SK-N-MC (cell line): ENCODE measurements around the gene MTA1.

ENCODE experiments used
- EZH2 ChIP-seq: fragments of 200-600 bp; sonication (generic); IDR thresholded peaks from one replicate; pipeline ENCODE4 v1.6.1; 2017; ENCODE audit warnings: antibody characterized with exemption
- FOXP2 ChIP-seq: optimal IDR thresholded peaks from 2 replicates; pipeline ENCODE3; 2011; ENCODE audit warnings: mild to moderate bottlenecking, moderate library complexity; ENCODE audit not compliant: insufficient read depth; ENCODE audit errors: extremely low read length, control extremely low read depth
- POLR2AphosphoS5 ChIP-seq: IDR thresholded peaks from 2 replicates; pipeline ENCODE4 v1.6.1; 2012; ENCODE audit warnings: mild to moderate bottlenecking, low read depth, low read length, borderline replicate concordance

DNA sequence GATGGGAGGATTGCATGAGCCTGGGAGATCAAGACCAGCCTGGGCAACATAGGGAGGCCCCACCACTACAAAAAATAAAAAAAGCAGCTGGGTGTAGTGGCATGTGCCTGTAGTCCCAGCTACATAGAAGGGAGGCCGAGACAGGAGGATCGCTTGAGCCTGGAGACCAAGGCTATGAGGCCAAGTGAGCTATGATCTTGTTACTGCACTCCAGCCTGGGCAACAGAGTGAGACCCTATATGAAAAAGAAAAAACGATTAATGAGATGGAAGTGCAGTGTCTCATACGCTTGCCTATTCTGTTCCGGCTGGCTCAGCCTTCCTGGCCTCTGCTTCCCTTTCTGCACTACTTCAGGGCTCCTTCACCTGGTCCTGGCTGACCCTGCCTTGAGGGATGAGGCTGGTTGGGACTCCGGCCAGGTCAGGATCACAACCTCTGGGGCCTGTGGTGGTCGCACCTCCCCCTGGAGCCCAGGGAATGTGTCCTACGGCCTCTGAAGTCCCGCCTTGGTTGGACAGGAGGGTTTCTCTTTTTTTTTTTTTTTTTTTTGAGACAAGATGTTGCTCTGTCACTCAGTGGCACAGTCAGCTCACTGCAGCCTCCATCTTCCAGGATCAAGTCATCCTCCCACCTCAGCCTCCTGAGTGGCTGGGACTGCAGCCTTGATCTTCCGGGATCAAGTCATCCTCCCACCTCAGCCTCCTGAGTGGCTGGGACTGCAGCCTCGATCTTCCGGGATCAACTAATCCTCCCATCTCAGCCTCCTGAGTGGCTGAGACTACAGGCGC, 82.1 kb downstream of the MTA1 start:
- TF ChIP-seq EZH2 (no peak), POLR2AphosphoS5 (no peak), FOXP2 (no peak)
